Hematopoietic multipotent progenitor cell treated with erythropoietin and hydrocortisone succinate and interleukin-3 and kit ligand, for 8 days (in vitro differentiated cells): ENCODE data around the gene PIP4K2C.
"Not testable (repeated sequence)": the region's sequence is repeated elsewhere in the genome, so short reads cannot be mapped to it uniquely, and the experiment has no call there.

Experiments
- DNase-seq: peaks from one replicate; pipeline ENCODE4 v3.0.0-alpha.2; 2015

The PIP4K2C gene

DNA sequence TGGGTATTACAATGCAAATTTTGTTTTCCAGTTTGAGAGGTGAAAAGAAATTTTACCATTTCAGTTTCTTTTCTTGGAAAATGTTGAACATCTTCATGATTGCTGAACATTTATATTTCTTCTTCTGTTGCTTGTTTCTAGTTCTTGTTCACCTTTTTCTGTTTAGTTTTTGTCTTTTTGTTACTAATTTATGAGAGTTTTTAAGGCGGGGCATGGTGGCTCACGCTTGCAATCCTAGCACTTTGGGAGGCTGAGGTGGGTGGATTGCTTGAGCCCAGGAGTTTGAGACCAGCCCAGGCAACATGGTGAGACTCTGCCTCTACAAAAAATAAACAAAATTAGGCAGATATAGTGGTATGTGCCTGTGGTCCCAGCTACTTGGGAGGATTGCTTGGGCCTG, 30.5 kb upstream of the PIP4K2C start:
- DNase-seq: no peak

DNA sequence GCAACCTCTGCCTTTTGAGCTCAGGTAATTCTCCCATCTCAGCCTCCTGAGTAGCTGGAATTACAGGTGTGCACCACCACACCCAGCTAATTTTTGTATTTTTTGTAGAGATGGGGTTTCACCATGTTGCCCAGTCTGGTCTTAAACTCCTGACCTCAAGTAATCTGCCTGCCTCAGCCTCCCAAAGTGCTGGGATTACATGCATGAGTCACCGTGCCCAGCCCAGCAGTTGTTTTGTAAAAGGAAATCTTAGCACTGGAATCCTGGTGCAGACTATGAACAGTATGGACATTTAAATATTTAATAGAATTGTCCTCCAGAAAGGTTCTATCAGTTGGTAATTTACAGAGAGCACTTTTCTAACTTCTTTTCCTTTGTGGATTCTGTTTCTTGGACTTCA, 29.9 kb upstream of the PIP4K2C start:
- not testable (repeated sequence) for DNase-seq

DNA sequence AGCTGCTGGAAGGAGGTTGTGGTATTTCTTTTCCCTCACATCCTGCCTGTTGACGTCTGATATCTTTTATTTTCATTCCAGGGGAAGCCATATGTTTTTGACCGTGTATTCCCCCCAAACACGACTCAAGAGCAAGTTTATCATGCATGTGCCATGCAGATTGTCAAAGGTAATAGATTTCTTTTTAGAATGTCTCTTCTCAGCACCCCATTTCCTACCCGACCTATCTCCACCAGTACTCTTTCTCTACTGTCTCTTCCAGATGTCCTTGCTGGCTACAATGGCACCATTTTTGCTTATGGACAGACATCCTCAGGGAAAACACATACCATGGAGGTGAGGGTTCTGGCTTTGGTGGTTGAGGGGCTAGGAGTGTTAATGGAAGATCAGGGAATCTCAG, 27.6 kb upstream of the PIP4K2C start:
- DNase-seq: no peak

DNA sequence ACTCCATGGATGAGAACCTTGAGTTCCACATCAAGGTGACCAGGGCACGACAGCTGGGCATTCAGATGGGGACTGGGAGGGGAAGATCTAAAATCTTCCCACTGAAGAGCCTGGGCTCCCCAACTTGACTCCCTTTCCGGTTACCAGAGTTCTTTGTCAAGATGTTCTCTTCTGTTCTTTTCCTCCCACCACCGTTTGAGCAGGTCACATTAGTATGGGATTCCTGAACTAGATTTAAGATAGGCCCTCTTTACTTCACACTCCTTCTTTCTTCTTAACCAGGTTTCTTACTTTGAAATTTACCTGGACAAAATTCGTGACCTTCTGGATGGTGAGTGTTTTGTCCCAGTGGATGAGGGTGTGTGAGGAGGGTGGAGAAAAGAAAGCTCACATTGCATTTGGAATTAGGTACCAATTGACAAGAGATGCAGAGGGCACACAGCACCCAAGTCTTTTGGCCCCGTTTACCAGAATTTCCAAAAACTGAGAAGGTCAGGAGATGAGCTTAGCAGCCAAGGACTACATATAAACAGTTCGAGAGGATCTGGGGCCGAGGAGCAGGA, 26.7 kb upstream of the PIP4K2C start:
- no peak for DNase-seq

DNA sequence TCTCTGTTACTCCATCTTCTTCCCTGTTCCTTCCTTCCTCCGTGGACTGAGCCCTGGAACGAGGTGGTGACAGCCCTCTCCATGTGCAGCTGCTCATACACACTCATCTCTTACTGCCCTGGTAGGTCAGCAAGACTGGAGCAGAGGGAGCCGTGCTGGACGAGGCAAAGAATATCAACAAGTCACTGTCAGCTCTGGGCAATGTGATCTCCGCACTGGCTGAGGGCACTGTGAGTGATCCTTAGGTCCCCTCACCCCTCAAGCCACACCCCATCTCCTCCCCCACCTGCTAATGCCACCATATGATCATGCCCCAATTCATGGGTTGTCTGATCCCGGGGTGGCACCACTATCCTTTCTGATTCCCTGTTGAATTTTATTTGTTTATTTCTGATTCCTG, 22.2 kb upstream of the PIP4K2C start:
- DNase-seq: no peak

DNA sequence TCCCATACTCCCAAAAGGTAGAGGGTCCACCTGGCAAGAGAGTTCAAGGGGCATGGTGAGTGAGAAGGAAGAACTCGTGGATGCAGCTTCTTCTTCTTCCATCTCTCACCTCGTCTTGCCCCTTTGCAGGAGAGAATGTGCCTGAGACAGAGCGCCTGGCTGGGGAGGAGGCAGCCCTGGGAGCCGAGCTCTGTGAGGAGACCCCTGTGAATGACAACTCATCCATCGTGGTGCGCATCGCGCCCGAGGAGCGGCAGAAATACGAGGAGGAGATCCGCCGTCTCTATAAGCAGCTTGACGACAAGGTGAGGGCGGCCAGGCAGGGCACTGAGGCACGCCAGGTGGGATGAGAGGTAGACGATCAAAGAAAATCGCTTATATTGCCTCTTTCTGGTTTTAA, 21.1 kb upstream of the PIP4K2C start:
- DNase-seq: no peak

DNA sequence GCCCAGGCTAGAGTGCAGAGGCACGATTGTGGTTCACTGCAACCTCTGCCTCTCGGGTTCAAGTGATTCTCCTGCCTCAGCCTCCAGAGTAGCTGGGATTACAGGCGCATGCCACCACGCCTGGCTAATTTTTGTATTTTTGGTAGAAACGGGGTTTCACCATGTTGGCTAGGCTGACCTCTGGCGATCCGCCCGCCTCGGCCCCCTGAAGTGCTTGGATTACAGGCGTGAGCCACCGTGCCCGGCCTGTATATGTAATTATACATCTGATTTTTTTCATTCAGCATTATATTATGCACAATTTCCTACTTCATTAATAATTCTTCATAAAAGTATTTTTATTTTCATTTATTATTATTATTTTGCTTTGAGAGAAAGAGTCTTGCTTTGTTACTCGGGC, 20.6 kb upstream of the PIP4K2C start:
- DNase-seq: not testable (repeated sequence)

DNA sequence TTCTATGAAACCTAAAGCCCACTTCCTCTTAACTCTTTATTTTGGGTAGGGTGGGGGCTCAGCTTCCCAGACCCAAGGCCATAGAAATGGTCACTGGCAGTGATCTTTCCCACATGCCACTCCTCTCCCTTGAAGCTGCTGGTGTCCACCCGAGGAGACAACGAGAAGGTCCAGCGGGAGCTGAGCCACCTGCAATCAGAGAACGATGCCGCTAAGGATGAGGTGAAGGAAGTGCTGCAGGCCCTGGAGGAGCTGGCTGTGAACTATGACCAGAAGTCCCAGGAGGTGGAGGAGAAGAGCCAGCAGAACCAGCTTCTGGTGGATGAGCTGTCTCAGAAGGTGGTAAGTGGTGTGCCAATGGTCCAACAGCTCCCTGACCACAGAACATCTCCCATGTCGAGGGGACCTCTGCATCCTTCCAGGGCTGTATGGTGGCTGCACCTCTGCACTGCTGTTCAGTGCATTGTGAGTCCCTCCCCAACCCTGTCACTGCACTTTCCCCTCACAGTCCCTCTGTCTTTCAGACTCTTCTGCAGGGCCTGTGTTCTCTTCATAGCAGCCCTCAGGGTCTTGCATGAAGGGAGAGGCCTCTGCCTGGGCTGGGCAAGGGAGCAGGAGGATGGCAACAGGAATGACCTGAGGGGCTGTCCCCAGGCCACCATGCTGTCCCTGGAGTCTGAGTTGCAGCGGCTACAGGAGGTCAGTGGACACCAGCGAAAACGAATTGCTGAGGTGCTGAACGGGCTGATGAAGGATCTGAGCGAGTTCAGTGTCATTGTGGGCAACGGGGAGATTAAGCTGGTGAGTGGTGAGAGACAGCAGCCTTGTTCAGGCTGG, 18.8 kb upstream of the PIP4K2C start:
- no peak for DNase-seq

DNA sequence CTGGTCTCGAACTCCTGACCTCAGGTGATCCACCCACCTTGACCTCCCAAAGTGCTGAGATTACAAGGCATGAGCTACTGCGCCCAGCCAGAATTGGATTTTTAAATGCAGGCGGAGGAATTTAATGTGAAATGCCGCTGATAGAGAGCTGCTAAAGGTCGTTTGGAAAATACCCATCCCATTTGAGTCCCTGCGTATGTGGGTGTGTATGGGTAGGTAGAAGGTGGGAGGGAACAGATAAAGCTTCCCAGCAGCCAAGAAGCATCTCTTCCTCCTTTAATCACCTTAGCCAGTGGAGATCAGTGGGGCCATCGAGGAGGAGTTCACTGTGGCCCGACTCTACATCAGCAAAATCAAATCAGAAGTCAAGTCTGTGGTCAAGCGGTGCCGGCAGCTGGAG, 16.2 kb upstream of the PIP4K2C start:
- no peak for DNase-seq

DNA sequence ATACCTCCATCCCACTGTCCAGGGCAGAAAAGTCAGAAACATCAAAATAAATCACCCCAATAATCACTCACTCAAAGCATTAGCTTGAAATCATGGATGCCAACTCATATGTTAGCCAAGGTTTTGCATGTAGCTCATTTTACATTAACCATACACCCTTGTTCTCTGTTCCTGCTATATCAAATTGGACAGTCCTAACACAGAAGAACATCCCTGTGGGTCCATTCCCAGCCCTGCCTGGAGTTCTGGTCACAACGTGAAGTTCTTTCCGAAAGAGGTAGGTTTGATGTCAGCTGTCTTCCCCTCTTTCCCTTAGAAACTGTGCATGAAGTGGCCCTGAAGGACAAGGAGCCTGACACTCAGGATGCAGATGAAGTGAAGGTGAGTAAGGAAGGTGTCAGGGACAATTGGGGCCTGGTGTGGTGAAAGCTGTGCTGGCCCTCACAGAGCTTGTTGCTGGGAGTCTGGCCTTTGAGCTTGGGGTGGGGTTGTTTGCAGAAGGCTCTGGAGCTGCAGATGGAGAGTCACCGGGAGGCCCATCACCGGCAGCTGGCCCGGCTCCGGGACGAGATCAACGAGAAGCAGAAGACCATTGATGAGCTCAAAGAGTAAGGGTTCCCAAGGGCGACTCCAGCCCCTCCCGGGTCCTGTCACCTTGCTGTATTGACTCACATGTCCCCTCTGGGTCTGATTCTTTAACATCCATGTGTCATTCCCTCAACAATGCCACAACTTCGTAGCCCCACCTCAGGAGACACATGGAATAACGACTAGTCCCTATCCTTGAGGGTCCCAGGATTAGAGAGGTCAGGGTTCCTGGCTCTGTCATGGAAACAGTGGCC, 15.0 kb upstream of the PIP4K2C start:
- DNase-seq: no peak

DNA sequence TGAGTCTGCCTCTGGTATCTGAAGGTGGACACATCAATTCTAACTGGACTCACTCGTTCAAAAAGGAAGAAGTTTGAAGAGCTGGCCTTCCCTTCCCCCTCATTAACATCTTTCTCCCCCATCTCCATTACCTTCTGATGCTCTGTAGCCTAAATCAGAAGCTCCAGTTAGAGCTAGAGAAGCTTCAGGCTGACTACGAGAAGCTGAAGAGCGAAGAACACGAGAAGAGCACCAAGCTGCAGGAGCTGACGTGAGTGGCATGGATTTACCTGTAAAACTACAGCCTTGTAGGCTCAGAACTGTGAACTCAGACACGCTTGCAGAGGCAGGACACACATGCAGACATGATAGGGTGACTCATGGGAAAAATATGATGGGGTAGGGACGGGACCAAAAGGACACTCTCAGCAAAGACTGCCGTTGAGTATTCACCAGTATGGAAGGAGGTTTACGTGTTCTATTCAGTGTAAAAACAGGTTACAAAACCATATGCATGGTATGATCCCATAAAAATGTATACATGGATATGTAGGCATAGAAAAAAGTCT, 14.3 kb upstream of the PIP4K2C start:
- no peak for DNase-seq

DNA sequence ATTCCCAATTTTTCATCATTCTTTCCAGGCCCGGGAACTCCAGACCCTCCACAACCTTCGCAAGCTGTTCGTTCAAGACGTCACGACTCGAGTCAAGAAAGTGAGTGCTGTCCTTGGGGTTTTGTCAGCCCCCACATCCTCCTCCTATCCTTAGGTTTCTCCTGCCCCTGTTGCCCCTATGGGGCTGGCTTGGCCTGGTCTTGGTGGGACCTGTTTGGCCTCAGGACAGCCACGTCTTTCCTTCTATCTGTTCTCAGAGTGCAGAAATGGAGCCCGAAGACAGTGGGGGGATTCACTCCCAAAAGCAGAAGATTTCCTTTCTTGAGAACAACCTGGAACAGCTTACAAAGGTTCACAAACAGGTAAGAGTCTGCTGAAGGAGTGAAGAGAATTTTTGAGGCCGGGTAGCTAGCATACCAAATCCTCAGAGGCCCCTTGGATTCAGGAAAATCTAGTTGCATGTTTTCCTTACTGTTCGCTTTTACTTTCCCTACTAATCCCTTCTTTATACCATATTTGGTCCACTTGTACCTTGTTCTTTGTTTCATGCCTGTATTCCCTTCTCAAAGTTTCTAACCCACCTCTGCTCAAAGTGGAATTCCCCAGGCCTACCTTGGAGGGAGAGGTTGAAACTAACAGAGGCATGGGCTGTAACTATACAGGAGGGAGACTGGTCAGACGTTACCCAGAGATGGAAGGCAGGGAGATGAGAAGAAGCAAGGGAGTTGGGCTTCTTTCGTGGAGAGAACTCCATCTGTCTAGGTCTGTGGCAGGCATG, 12.8 kb upstream of the PIP4K2C start:
- DNase-seq: no peak

DNA sequence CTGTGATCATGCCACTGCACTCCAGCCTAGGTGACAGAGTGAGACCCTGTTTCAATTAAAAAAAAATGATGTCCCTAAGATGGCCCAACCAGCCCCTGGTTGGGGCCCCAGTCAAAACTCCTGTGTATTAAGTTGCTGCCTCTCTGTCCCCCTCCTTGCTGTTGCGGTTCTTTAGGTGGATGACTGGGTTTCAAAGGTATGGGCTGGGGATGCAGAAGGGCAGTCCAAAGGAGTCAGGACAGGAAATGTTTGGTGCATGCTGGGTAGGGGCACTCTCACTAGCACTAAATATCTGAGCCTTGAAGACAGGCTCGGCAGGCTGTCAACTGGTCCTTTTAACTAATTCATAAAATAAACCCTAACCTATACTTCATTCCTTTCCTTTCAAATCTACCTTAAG, 12.0 kb upstream of the PIP4K2C start:
- no peak for DNase-seq

DNA sequence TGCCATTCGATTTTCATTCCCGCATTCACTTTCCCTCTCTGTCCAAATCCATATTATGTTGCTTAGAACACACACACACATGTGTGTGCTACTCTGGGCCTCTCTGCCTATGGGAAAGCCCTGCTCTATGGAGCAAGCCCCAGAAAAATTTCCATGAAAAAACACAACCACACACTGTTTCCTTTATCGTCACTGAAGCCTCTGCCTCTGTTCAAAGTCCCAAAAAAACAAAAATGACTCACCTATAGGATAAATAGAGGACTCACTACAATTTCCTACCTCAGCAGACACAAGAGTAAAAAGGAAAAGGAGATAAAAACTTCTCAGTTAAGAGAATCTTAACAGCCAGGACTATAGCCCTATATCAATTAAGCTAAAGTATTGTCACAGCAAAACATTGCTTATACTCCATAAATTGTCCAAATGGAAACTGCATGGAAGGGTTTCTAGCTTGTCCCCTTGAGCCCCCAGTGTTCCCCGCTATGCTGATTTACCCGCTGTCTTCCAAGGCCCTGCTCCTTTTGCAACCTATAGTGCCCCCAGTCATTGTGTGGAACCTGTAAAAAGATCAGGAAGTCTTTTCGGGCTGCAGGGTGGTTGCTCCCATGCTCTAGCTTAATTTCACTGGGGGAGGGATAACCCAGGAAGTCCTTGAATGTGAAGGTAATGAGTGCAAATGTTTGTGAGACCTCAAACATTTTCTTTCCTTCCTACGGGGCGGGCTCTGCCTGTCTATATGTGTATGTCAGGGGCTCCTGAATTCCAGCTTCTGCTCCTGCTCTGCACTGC, 11.1 kb upstream of the PIP4K2C start:
- no peak for DNase-seq

DNA sequence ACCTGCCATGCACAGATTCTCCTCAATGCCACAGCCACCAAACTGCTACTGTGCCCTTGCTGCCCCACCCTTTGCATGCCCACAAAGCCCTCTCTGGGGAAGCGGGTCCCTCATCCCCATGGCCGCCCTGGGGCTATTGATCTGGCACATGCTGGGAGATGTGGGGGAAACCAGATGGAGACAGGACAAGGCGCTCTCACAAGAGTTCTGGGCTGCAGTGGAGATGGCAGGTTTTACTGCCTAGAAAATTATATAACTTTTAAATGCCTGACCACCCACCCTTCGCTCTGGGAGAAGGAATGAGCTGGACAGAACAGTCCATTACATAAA, 10.6 kb upstream of the PIP4K2C start:
- no peak for DNase-seq

DNA sequence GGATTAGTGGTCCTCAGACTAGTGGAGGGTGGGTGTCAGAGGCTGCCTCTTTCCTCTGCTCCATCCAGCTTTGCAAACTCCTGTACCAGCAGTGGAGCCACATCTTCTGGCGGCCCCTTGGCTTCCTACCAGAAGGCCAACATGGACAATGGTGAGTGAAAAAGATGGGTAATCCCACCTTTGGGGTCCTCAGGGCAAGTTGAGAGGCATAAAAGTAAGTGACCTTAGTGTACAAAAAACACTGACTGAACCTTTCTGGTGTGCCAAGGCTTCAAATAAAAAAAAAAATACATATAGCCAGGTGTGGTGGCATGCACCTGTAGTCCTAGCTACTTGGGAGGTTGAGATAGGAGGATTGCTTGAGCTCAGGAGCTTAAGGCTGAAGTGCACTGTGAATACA, 9.2 kb upstream of the PIP4K2C start:
- DNase-seq: no peak

DNA sequence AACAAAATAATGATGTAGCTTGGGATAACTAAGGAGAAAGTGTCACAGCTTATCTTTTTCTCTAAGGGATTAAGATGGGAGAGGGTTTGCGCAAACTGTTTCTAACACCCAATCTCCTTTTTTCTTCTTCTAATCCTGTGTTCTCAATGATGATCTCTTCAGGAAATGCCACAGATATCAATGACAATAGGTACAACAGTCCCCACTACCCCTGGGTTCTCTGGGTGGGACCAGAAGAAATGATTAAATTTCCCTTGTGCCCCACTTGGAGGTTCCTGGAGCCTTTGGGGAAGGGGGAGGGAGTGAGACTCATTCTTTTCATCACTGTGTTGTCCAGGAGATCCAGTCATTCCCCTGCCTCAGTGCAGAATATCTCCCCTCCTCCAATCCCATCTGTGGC, 8.6 kb upstream of the PIP4K2C start:
- DNase-seq: no peak

DNA sequence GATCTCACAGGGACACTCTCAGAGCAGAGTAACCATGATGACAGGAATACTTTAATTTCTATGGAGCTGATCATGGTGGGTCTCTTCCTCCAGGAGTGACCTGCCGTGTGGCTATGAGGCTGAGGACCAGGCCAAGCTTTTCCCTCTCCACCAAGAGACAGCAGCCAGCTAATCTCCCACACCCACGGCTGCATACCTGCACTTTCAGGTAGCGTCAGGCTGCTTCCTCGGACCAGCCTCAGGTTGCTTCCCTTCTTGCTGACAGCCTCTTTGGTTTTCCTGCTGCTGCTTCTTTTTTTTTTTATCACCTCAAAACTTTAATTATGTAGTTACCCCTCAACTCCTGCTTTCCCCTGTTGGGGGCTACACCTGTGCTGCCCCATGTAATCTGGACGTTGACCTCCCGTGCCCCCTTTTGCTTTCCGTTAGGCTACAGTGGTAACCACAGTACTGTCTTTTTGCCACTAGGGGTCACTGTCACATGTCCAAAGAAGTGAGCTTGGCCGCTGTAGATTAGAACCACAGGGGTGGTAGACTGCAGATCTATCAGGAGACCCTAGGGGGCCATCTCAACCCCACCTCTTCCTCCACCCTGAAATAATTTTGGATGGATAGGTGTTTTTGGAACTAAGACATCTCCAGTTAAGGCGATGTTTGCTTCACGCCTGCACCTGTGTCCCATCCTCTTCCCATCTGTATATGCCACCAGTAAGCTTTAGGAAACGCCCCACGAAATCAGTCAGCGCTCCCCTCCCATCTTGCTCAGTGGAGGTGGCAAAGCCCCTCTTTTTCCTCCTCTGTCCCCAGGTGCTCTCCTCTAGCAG, 7.8 kb upstream of the PIP4K2C start:
- DNase-seq: peak; percentile 87

DNA sequence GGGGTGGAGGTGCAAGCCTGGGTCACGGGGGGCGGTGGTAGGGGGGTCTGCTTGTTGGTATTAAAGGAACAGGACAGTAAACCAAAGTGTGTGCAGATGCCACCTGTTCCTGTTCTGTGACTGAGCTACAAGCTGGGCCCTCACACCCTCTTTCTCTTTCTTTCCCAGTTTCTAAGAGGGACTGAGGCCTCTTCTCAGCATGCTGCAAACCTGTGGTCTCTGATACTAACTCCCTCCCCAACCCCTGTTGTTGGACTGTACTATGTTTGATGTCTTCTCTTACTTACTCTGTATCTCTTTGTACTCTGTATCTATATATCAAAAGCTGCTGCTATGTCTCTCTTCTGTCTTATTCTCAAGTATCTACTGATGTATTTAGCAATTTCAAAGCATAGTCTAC, 6.9 kb upstream of the PIP4K2C start:
- DNase-seq: no peak

DNA sequence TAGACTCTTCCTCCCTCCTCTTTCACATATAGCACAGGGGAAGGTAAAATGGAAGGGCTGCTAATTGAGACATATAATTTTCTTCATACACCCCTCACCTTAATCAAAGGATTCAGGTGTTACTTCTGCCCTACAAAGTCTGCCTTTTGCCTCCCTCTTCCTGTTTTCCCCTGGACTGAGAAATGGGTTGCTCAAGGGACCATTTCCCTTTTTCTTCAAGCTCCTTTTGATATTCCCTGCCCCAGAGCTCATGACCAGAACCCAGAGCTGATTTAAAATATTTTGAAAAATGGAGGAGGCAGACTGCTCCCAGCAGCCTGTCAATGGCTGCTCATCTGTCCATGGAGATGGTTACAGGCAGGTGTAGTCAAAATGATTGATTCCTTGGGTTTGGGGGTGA, 6.3 kb upstream of the PIP4K2C start:
- DNase-seq: no peak

DNA sequence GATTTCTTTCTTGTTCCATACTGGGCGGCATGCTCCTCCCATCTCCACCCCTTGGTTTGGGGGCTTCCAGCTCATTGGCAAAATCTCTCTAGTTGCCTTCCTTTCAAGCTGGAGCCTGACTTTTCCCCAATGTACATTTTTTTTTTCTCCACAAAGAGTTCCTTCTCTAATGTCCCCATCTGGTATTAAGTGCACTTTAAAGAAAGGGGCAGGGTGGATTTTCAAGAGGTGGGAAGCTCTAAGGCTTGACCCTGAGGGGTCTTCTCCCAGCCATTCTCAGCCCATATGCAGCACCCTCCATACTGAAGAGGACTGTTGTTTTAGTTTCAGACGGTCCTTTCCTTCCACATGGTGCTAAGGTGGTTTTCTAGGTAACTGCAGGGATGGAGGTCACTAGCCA, 5.8 kb upstream of the PIP4K2C start:
- no peak for DNase-seq
